Measurements from ENCODE around the gene RHOF. TPM values are rescaled to one million over a fixed set of nuclear protein-coding genes. Genes with fewer than 3 reads are reported as not detected.
A peak's percentile ranks its signal among the peaks of the same experiment; 100 is the strongest.

The RHOF gene
- total and polyA plus RNA-seq, 2 of the 8 experiments (the other 6 are each of a cell fraction or from before 2014, with no cell fraction given): 23.8 to 31.9 TPM

DNA sequence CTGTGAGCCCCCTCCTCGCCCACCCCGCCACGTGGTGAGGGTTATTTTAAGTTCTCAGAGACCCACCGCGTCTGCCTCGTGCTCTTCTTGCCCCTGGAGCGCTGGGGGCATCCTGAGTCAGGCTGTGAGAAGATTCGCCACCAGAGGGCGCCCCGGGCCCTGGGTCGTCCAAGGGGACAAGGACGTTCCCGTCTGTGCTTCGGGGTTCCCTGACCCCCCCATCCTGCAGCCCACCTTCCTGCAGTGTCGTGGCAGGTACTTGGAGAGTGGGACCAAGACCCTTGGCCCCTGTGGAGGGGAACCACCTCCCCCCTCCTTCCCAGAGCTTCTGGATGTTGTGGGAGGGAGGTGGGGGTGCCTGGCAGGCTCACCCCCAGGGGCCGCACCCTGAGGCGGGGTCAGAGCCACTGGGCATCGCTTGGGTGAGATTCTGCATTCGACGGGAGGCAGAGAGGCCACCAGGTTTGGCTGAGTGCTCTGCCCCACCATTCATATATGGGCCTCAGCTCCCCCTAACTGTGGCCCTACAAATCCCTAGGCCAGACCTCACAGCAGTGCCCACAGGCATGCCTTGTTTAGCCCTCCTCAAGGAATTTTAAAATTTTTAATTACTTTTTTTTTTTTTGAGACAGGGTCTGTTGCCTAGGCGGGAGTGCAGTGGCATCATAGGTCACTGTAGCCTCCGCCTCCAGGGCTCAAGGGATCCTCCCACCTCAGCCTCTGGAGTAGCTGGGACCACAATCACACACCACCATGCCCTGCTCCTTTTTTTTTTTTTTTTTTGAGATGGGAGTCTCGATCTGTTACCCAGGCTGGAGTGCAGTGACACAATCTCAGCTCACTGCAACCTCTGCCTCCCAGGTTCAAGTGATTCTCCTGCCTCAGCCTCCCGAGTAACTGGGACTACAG lies 17.0 kb downstream of the RHOF start:
- Histone ChIP-seq H3K23ac (ENCODE audit: insufficient read length) (no peak overlapping the region), H3K23me2 (ENCODE audit: low read depth, low read length) (no peaks in the 10 kb centered on the region), H2BK12ac (ENCODE audit: low read depth, low read length) (no peak overlapping the region), H2BK120ac (replicated peaks; ENCODE audit: low read depth, low read length) (no peak overlapping the region), H3K36me3 (ENCODE audit: control insufficient read depth in 2 of 4, insufficient read depth in 4 of 4, low read length in 3 of 4) (peaks cover 0 to 6% (median 5%) of the 10 kb centered on the region in 4 experiments; a peak in 4 of 8 replicates), H3K27ac (ENCODE audit: low read depth, low read length) (0 out of 2 replicates have a peak overlapping the region, but pooled peaks have one; percentile 45), H2AFZ (ENCODE audit: low read length) (no peak overlapping the region), H3K14ac (ENCODE audit: insufficient read length) (no peak overlapping the region), H2BK5ac (ENCODE audit: low read depth, low read length) (no peak overlapping the region), H3K4me2 (ENCODE audit: insufficient read depth in 1 of 2, low read depth in 2 of 2, low read length in 2 of 2) (no peak overlapping the region; a peak in 1 of 4 replicates), H3K79me1 (ENCODE audit: low read depth, low read length) (no peaks in the 10 kb centered on the region; the same call in 1 of the 2 replicates), H4K5ac (ENCODE audit: insufficient read length, low read depth, low read length) (no peak overlapping the region), H3K4ac (replicated peaks; ENCODE audit: insufficient read length, low read depth, low read length) (peak overlapping the region; percentile 44), H2BK15ac (ENCODE audit: low read length) (no peak overlapping the region), H4K91ac (replicated peaks; ENCODE audit: insufficient read length, low read length) (no peak overlapping the region), H3K4me3 (ENCODE audit: extremely low read depth in 1 of 4, insufficient read depth in 2 of 4, low read depth in 3 of 4, low read length in 4 of 4) (no peak overlapping the region), H2BK20ac (ENCODE audit: low read length) (no peak overlapping the region), H4K8ac (ENCODE audit: extremely low read depth, insufficient read depth, low read length) (peak overlapping the region; percentile 29; the same call in 1 of the 2 replicates), H3K18ac (ENCODE audit: extremely low read depth, low read length) (no peak overlapping the region; the same call in 1 of the 2 replicates), H3K56ac (replicated peaks; ENCODE audit: insufficient read length, low read depth, low read length) (no peak overlapping the region), H3K4me1 (replicated peaks in 1 of 4; ENCODE audit: control insufficient read depth in 3 of 4, insufficient read depth in 4 of 4, low read length in 3 of 4) (peaks cover 0 to 18% (median 14%) of the 10 kb centered on the region in 4 experiments; a peak in 6 of 7 replicates), H3K27me3 (replicated peaks in 1 of 4; ENCODE audit: control insufficient read depth in 3 of 4, extremely low read depth in 1 of 4, insufficient read depth in 3 of 4, low read length in 3 of 4) (no peaks in the 10 kb centered on the region), H3K79me2 (ENCODE audit: control insufficient read depth in 1 of 2, insufficient read depth in 2 of 2, low read length in 2 of 2) (no peaks in the 10 kb centered on the region), H3K9ac (replicated peaks in 1 of 4; ENCODE audit: extremely low read depth in 1 of 4, low read depth in 3 of 4, low read length in 3 of 4) (no peak overlapping the region), H4K20me1 (replicated peaks in 1 of 2; ENCODE audit: control insufficient read depth in 1 of 2, insufficient read depth in 2 of 2, low read length in 2 of 2) (peaks cover 0 to 6% of the 10 kb centered on the region in 2 experiments), H3K9me3 (ENCODE audit: insufficient read depth in 2 of 2, low read depth in 1 of 2, low read length in 1 of 2) (no peaks in the 10 kb centered on the region), H2AK5ac (ENCODE audit: low read depth, low read length) (no peak overlapping the region)
- ChIA-PET POLR2A (ENCODE audit: partially characterized antibody) (interaction anchor here (0.6 to 34.9 kb wide), 4 partner anchors 23 to 573 kb away, joined by 3 to 958 read pairs (median 4); partner anchors contain the start of genes RHOF, SETD1B and TMEM120B), CTCF (ENCODE audit: partially characterized antibody) (interaction anchor here (0.6 to 18.5 kb wide), 13 partner anchors 8 to 298 kb away, joined by 3 to 335 read pairs (median 4); partner anchors contain the start of genes RHOF and TMEM120B)
- no peak for FAIRE-seq
- DNase-seq (ENCODE audit: low read depth in 1 of 2, low spot score in 2 of 2): peak in 1 of 2 experiments; percentile 99
- 50% methylated on average over 19 of the region's 24 CpGs; no CpG with 5 or more reads in 1 of the 2 experiments for WGBS, 2 experiments (ENCODE audit: extremely low coverage in 1 of 2, insufficient coverage in 1 of 2, insufficient read length in 1 of 2, insufficient replicate concordance in 2 of 2, low coverage in 1 of 2, low lambda C conversion rate in 2 of 2, missing lambda C conversion rate in 1 of 2)
- TF ChIP-seq TAF7 (optimal IDR thresholded peaks at IDR 0.05; ENCODE audit: borderline replicate concordance, low read depth, low read length): peak; percentile 33
- peak; percentile 54 for TF ChIP-seq CREB1 (IDR thresholded peaks at IDR 0.05)
- TF ChIP-seq, protein P1, sequence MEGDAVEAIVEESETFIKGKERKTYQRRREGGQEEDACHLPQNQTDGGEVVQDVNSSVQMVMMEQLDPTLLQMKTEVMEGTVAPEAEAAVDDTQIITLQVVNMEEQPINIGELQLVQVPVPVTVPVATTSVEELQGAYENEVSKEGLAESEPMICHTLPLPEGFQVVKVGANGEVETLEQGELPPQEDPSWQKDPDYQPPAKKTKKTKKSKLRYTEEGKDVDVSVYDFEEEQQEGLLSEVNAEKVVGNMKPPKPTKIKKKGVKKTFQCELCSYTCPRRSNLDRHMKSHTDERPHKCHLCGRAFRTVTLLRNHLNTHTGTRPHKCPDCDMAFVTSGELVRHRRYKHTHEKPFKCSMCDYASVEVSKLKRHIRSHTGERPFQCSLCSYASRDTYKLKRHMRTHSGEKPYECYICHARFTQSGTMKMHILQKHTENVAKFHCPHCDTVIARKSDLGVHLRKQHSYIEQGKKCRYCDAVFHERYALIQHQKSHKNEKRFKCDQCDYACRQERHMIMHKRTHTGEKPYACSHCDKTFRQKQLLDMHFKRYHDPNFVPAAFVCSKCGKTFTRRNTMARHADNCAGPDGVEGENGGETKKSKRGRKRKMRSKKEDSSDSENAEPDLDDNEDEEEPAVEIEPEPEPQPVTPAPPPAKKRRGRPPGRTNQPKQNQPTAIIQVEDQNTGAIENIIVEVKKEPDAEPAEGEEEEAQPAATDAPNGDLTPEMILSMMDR (IDR thresholded peaks at IDR 0.05; ENCODE audit: control extremely low read depth in 1 of 3, insufficient read depth in 1 of 3, low read depth in 1 of 3, low read length in 3 of 3): peak; percentile 90 to 92 (median 91)
- TF ChIP-seq, protein P2, sequence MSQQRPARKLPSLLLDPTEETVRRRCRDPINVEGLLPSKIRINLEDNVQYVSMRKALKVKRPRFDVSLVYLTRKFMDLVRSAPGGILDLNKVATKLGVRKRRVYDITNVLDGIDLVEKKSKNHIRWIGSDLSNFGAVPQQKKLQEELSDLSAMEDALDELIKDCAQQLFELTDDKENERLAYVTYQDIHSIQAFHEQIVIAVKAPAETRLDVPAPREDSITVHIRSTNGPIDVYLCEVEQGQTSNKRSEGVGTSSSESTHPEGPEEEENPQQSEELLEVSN (IDR thresholded peaks at IDR 0.05): peak; percentile 48; the same call in 1 of the 2 replicates
- no peak for TF ChIP-seq RFX5 (IDR thresholded peaks at IDR 0.05; ENCODE audit: borderline replicate concordance, low read depth, low read length)
